ENCODE measurements around the gene ANGPTL4. TPM values are rescaled to one million over a fixed set of nuclear protein-coding genes. Genes with fewer than 3 reads are reported as not detected.

The ANGPTL4 gene
- total and polyA plus RNA-seq, 2 donors (not counting 1 experiment from before 2014, with no cell fraction given), result 1.7 to 6.6 TPM

DNA sequence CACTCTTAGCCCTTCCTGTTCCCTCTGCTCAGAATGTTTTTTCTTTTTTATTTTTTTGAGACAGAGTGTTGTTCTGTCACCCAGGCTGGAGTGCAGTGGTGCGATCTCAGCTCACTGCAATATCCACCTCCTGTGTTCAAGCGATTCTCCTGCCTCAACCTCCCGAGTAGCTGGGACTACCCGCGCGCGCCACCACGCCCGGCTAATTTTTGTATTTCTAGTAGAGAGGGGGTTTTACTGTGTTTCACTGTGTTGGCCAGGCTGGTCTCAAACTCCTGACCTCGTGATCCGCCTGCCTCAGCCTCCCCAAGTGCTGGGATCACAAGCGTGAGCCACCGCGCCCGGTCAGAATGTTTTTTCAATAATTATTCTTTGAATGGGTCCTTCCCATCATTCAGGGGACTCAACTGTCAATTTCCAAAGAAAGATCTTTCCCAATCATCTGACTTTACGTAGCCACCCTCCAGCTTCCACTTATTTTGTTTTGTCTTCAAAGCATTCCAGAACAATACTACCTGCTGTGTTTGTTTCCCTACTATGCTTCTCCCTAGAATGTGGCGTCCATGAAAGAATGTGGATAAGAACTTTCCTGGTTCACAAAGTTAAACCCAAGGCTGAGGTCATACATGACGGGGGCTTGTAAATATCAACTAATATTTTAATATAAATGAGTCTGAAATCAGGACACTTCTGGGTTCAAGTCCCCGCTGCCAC, 44.0 kb upstream of the ANGPTL4 start:
- peak overlapping the region; percentile 98 for H3K4me2 ChIP-seq (ENCODE audit: extremely low read depth, insufficient read depth, low read length)
- no peaks in the 10 kb centered on the region for H3K27me3 ChIP-seq (ENCODE audit: control insufficient read depth, insufficient read depth, low read length)
- H4K20me1 ChIP-seq (ENCODE audit: control insufficient read depth, extremely low read depth, insufficient read depth, low read length), result no peaks in the 10 kb centered on the region
- peak overlapping the region; percentile 8 for H3K9ac ChIP-seq (ENCODE audit: insufficient read depth, low read length)
- H3K27ac ChIP-seq (ENCODE audit: insufficient read depth, low read length), result peak overlapping the region; percentile 88
- peaks cover 11% of the 10 kb centered on the region for H3K4me1 ChIP-seq (ENCODE audit: control insufficient read depth, extremely low read depth, insufficient read depth, low read length)
- H3K4me3 ChIP-seq (replicated peaks in 1 of 4; ENCODE audit: control extremely low read depth in 1 of 4, insufficient read depth in 1 of 4, low read depth in 3 of 4, low read length in 4 of 4), result peak overlapping the region; percentile 86 to 100 (median 96)
- peaks cover 37% of the 10 kb centered on the region for H3K79me2 ChIP-seq (ENCODE audit: control insufficient read depth, insufficient read depth, low read length)
- H2AFZ ChIP-seq (ENCODE audit: low read length), result no peak overlapping the region
- no peaks in the 10 kb centered on the region for H3K9me3 ChIP-seq (ENCODE audit: control insufficient read depth, insufficient read depth, low read depth, low read length)
- TF ChIP-seq, protein P1, sequence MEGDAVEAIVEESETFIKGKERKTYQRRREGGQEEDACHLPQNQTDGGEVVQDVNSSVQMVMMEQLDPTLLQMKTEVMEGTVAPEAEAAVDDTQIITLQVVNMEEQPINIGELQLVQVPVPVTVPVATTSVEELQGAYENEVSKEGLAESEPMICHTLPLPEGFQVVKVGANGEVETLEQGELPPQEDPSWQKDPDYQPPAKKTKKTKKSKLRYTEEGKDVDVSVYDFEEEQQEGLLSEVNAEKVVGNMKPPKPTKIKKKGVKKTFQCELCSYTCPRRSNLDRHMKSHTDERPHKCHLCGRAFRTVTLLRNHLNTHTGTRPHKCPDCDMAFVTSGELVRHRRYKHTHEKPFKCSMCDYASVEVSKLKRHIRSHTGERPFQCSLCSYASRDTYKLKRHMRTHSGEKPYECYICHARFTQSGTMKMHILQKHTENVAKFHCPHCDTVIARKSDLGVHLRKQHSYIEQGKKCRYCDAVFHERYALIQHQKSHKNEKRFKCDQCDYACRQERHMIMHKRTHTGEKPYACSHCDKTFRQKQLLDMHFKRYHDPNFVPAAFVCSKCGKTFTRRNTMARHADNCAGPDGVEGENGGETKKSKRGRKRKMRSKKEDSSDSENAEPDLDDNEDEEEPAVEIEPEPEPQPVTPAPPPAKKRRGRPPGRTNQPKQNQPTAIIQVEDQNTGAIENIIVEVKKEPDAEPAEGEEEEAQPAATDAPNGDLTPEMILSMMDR (conservative IDR thresholded peaks at IDR 0.05 in 1 of 2, IDR thresholded peaks at IDR 0.05 in 1 of 2; ENCODE audit: low read depth in 1 of 2, low read length in 2 of 2), result no peak
- TF ChIP-seq EZH2 (IDR thresholded peaks at IDR 0.05; ENCODE audit: low read length, missing control alignments), result no peak
- peaks cover 15% of the 10 kb centered on the region for H3K36me3 ChIP-seq (ENCODE audit: control insufficient read depth, insufficient read depth, low read length)
- no peak for DNase-seq (ENCODE audit: low read depth in 2 of 2)

DNA sequence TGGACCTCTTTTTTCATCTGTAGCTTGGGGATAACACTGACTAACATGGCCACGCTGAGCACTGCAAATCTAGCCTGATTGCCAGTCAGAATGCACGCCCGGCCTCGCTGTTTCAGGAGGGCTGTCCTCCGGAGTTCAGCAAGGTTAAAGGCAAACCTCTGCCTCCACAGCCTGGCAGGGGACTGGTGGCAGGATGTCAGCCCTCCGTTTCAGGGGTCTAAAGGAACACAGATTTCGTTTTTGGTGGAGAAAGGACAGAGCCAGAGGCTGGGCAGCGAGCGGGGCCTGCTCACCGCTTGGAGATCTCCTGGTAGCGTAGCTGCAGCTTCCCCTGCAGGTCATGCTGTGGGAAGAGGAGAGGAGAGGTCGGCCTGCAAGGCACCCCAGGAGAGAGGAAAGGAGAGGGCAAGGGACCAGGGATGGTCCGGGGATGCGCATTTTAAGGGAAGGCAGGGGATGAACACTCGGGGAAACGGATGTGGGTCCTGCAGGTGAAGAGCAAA, 43.3 kb upstream of the ANGPTL4 start:
- peak overlapping the region; percentile 97 for H3K9ac ChIP-seq (ENCODE audit: insufficient read depth, low read length)
- no peaks in the 10 kb centered on the region for H3K9me3 ChIP-seq (ENCODE audit: control insufficient read depth, insufficient read depth, low read depth, low read length)
- no peak for DNase-seq (ENCODE audit: low read depth in 2 of 2)
- peak overlapping the region; percentile 88 for H3K27ac ChIP-seq (ENCODE audit: insufficient read depth, low read length)
- no peak for TF ChIP-seq EZH2 (IDR thresholded peaks at IDR 0.05; ENCODE audit: low read length, missing control alignments)
- TF ChIP-seq, protein P1 (conservative IDR thresholded peaks at IDR 0.05 in 1 of 2, IDR thresholded peaks at IDR 0.05 in 1 of 2; ENCODE audit: low read depth in 1 of 2, low read length in 2 of 2), result no peak
- peak overlapping the region; percentile 86 to 100 (median 96) for H3K4me3 ChIP-seq (replicated peaks in 1 of 4; ENCODE audit: control extremely low read depth in 1 of 4, insufficient read depth in 1 of 4, low read depth in 3 of 4, low read length in 4 of 4)
- peaks cover 37% of the 10 kb centered on the region for H3K79me2 ChIP-seq (ENCODE audit: control insufficient read depth, insufficient read depth, low read length)
- peaks cover 11% of the 10 kb centered on the region for H3K4me1 ChIP-seq (ENCODE audit: control insufficient read depth, extremely low read depth, insufficient read depth, low read length)
- no peaks in the 10 kb centered on the region for H4K20me1 ChIP-seq (ENCODE audit: control insufficient read depth, extremely low read depth, insufficient read depth, low read length)
- H3K36me3 ChIP-seq (ENCODE audit: control insufficient read depth, insufficient read depth, low read length), result peaks cover 12% of the 10 kb centered on the region
- H2AFZ ChIP-seq (ENCODE audit: low read length), result peak overlapping the region; percentile 17
- no peaks in the 10 kb centered on the region for H3K27me3 ChIP-seq (ENCODE audit: control insufficient read depth, insufficient read depth, low read length)
- H3K4me2 ChIP-seq (ENCODE audit: extremely low read depth, insufficient read depth, low read length), result peak overlapping the region; percentile 98

DNA sequence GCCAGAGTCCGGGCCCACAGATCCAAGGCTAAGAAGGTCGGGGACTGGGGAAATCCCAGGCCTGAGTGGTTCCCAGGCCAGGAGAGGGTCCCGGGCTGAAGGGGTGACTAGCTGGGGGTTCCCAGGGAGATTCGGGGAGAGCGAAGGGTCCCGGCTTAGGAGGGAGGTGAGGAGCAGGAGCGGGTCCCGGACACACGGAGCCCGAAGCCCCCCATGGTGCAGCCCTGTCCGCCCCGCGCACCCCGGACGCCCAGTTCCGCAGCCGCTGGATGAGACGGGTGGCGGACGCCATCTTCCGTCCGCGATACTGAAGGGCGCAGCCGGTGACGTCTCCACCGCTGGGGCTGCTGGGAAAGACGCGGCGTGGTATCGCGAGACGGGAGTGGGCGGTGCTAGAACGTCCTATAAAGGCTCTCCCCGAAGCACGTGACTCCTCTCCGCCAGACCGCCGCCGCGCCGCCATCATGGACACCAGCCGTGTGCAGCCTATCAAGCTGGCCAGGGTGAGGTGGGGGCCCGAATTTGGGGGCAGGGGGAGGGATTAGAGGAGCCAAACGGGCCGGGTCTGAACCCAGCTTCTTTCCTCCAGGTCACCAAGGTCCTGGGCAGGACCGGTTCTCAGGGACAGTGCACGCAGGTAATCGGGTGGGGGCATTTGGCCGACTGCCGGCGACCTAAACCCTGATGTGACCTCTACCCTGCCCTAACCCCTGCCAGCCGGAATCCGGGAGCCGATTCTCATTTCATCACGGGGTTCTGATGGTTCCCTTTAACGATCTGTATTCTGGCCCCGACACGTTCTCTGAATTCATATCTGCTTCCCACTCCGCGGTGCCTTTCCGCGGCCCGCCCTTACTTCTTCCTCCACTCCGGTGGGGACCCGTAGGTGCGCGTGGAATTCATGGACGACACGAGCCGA, 42.6 kb upstream of the ANGPTL4 start, which contains the start of the genes NDUFA7 and RPS28:
Gene NDUFA7, minus strand, starts transcription at position 309 of the 919 bp plus-strand sequence. Its CDS starts 17 bp downstream, at position 292.
Gene RPS28, plus strand, starts transcription at position 430 of the 919 bp plus-strand sequence. Its CDS starts 35 bp downstream, at position 465.
- Histone ChIP-seq H3K4me3 (replicated peaks in 1 of 4; ENCODE audit: control extremely low read depth in 1 of 4, insufficient read depth in 1 of 4, low read depth in 3 of 4, low read length in 4 of 4) (peak within 1 kb of the TSS; percentile 86 to 100 (median 96)), H3K9me3 (ENCODE audit: control insufficient read depth, insufficient read depth, low read depth, low read length) (no peaks in the 10 kb centered on the region), H3K4me1 (ENCODE audit: control insufficient read depth, extremely low read depth, insufficient read depth, low read length) (peaks cover 11% of the 10 kb centered on the region), H3K4me2 (ENCODE audit: extremely low read depth, insufficient read depth, low read length) (peak within 1 kb of the TSS; percentile 99), H3K27me3 (ENCODE audit: control insufficient read depth, insufficient read depth, low read length) (no peaks in the 10 kb centered on the region), H3K36me3 (ENCODE audit: control insufficient read depth, insufficient read depth, low read length) (peaks cover 12% of the 10 kb centered on the region), H3K9ac (ENCODE audit: insufficient read depth, low read length) (peak within 1 kb of the TSS; percentile 97), H2AFZ (ENCODE audit: low read length) (peak within 1 kb of the TSS; percentile 51), H3K79me2 (ENCODE audit: control insufficient read depth, insufficient read depth, low read length) (peaks cover 37% of the 10 kb centered on the region), H4K20me1 (ENCODE audit: control insufficient read depth, extremely low read depth, insufficient read depth, low read length) (no peaks in the 10 kb centered on the region), H3K27ac (ENCODE audit: insufficient read depth, low read length) (peak within 1 kb of the TSS; percentile 88)
- peak; percentile 88 to 96 for DNase-seq (ENCODE audit: low read depth in 2 of 2)
- TF ChIP-seq, protein P1 (conservative IDR thresholded peaks at IDR 0.05 in 1 of 2, IDR thresholded peaks at IDR 0.05 in 1 of 2; ENCODE audit: low read depth in 1 of 2, low read length in 2 of 2), result peak in 1 of 2 donors; percentile 15
- no peak for TF ChIP-seq EZH2 (IDR thresholded peaks at IDR 0.05; ENCODE audit: low read length, missing control alignments)
